Naive thymus-derived CD4-positive, alpha-beta T cell (primary cell): ENCODE measurements around the gene SVIL. TPM values are rescaled to one million over a fixed set of nuclear protein-coding genes. Genes with fewer than 3 reads are reported as not detected.
"Not testable (repeated sequence)": the region's sequence is repeated elsewhere in the genome, so short reads cannot be mapped to it uniquely, and the experiment has no call there.

Source experiments
- ATAC-seq: fragments of 150-1000 bp; cut with Tn5 transposase; 2 replicates; pipeline ENCODE4 v1.10.0; 2021; ENCODE audit warnings: mild to moderate bottlenecking, moderate library complexity
- CTCF ChIA-PET: fragments of 350-600 bp; sonication (Branson Sonifier 250); formaldehyde crosslinking; loops from one replicate; lab custom pipeline; 2021; ENCODE audit warnings: antibody characterized with exemption; lab: Charles Lee
- POLR2A ChIA-PET: fragments of 350-600 bp; sonication (Branson Sonifier 250); formaldehyde crosslinking; loops from one replicate; lab custom pipeline; 2021; ENCODE audit warnings: antibody characterized with exemption, inconsistent platforms; lab: Charles Lee
- DNase-seq, 9 donors: peaks; one replicate each; pipeline versions ENCODE4 v3.0.0 to v3.0.0-alpha.2; 2020 to 2022; ENCODE audit warnings: mixed read lengths in 1 of 9
- H3K27ac ChIP-seq: one replicate; pipeline ENCODE4 v1.7.0; 2013; ENCODE audit warnings: mild to moderate bottlenecking, low read depth, low read length, moderate library complexity
- H3K27me3 ChIP-seq, 2 donors: one replicate each; pipeline ENCODE4 v1.7.0; 2013; ENCODE audit warnings: low read length in 2 of 2, mild to moderate bottlenecking in 2 of 2, moderate library complexity in 2 of 2; ENCODE audit not compliant: control insufficient read depth in 2 of 2, insufficient read depth in 2 of 2
- H3K36me3 ChIP-seq, 3 experiments: 1 replicate in 2 of 3; 2 replicates in 1 of 3; pipeline ENCODE4 v1.7.0; 2013; ENCODE audit warnings: low read length in 3 of 3, mild to moderate bottlenecking in 3 of 3, moderate library complexity in 1 of 3; ENCODE audit not compliant: insufficient read depth in 3 of 3, control insufficient read depth in 2 of 3
- H3K4me1 ChIP-seq, 2 donors: one replicate each; pipeline ENCODE4 v1.7.0; 2013; ENCODE audit warnings: low read length in 2 of 2, mild to moderate bottlenecking in 2 of 2, moderate library complexity in 1 of 2; ENCODE audit not compliant: control insufficient read depth in 2 of 2, insufficient read depth in 2 of 2
- H3K4me3 ChIP-seq: 2 replicates; pipeline ENCODE4 v1.7.0; 2013; ENCODE audit warnings: mild to moderate bottlenecking, low read length
- H3K9me3 ChIP-seq, 3 experiments: 1 replicate in 2 of 3; 2 replicates in 1 of 3; pipeline ENCODE4 v1.7.0; 2013; ENCODE audit warnings: low read length in 3 of 3; ENCODE audit not compliant: control insufficient read depth in 2 of 3
- H3K27ac Mint-ChIP-seq, 9 donors: one replicate each; pipeline ENCODE4 v1.8.0; 2020 to 2022; ENCODE audit warnings: mixed read lengths in 9 of 9, mild to moderate bottlenecking in 8 of 9, moderate library complexity in 5 of 9, inconsistent platforms in 2 of 9
- H3K27me3 Mint-ChIP-seq, 5 donors: one replicate each; pipeline ENCODE4 v1.8.0; 2021 to 2022; ENCODE audit warnings: mixed read lengths in 5 of 5, mild to moderate bottlenecking in 1 of 5
- H3K36me3 Mint-ChIP-seq, 5 donors: one replicate each; pipeline ENCODE4 v1.8.0; 2020 to 2022; ENCODE audit warnings: mixed read lengths in 5 of 5, mild to moderate bottlenecking in 3 of 5, inconsistent platforms in 1 of 5
- H3K4me1 Mint-ChIP-seq, 7 donors: one replicate each; pipeline ENCODE4 v1.8.0; 2020 to 2022; ENCODE audit warnings: mixed read lengths in 7 of 7, mild to moderate bottlenecking in 3 of 7, inconsistent platforms in 1 of 7
- H3K4me3 Mint-ChIP-seq, 10 donors: one replicate each; pipeline ENCODE4 v1.8.0; 2020 to 2022; ENCODE audit warnings: mild to moderate bottlenecking in 10 of 10, mixed read lengths in 10 of 10, moderate library complexity in 6 of 10, inconsistent platforms in 2 of 10
- H3K9me3 Mint-ChIP-seq, 11 donors: one replicate each; pipeline ENCODE4 v1.8.0; 2020 to 2022; ENCODE audit warnings: mixed read lengths in 11 of 11, mild to moderate bottlenecking in 4 of 11, inconsistent platforms in 1 of 11, moderate library complexity in 1 of 11
- intact Hi-C, 2 donors: fragments of 100-400 bp; cut with micrococcal nuclease; formaldehyde crosslinking; loops; one replicate each; pipeline ENCODE4 v1.15.1; 2023
- polyA plus RNA-seq, 2 donors: library from polyadenylated mRNA; unstranded; fragments of 300-500 nt; fragmentation: Illumina TruSeq; gene quantifications; one replicate each; pipeline ENCODE4 v1.2.3, GENCODE V29; 2021
- total RNA-seq, 6 experiments: library from RNA in 5 of 6; stranded (reverse) in 5 of 6; gene quantifications; 1 replicate in 5 of 6; 2 replicates in 1 of 6; pipeline ENCODE4 v1.2.3 and lab custom pipeline; 2021 to 2026

Gene SVIL
- total and polyA plus RNA-seq, 7 experiments from 2014 or later, result 8.7 to 48.9 (median 20.3) TPM

GRCh38 chr10:29496341-29497162, 138.2 kb downstream of the SVIL start:
- no peaks in the 10 kb centered on the region for H3K27me3 Mint-ChIP-seq
- H3K27ac Mint-ChIP-seq, result no peak overlapping the region
- ChIA-PET CTCF (interaction anchor here (0.6 to 1.2 kb wide), 4 partner anchors 10 to 134 kb away, joined by 3 read pairs; no protein-coding TSS in a partner anchor), POLR2A (interaction anchor here (0.5 kb wide), 1 partner anchor 111 kb away, joined by 4 read pairs; no protein-coding TSS in a partner anchor)
- no peaks in the 10 kb centered on the region for H3K4me1 ChIP-seq
- ATAC-seq, result peak; percentile 83
- no peak overlapping the region for H3K4me3 Mint-ChIP-seq
- no peak overlapping the region for H3K27ac ChIP-seq
- peaks cover 0 to 32% (median 11%) of the 10 kb centered on the region in 3 experiments for H3K36me3 ChIP-seq
- peaks cover 0 to 47% (median 25%) of the 10 kb centered on the region in 5 donors for H3K36me3 Mint-ChIP-seq
- no peaks in the 10 kb centered on the region for H3K9me3 Mint-ChIP-seq
- intact Hi-C loops, result loop anchor here (1.0 to 5.0 kb wide), 6 partner anchors 49 to 1191 kb away; no protein-coding TSS in a partner anchor
- H3K4me1 Mint-ChIP-seq, result peaks cover 0 to 5% (median 0%) of the 10 kb centered on the region in 7 donors
- H3K27me3 ChIP-seq, result no peaks in the 10 kb centered on the region
- no peaks in the 10 kb centered on the region for H3K9me3 ChIP-seq
- no peak overlapping the region for H3K4me3 ChIP-seq
- DNase-seq, result peak in 8 of 9 donors; percentile 12 to 77 (median 32)

DNA sequence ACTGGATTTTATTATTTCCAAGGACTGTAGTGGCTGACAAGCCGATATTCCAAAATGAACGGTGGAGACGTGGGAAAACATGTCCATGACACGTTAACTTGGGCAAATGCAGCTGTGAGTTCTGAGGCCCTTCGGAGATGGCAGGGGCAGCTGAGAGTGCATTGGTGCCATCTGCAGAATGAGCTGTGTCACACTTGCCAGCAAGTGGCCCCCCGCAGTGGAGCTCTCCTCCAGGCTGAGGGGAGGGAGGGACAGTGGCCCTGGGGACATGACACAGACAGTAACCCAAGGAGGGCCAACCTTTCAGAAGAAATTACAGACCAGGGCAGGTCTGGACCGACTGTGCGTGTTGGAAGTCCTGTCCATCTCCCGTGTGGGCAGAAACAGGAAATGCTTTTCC, 139.4 kb downstream of the SVIL start:
- DNase-seq (no peak), ATAC-seq (no peak)
- Histone ChIP-seq H3K4me3 (no peak overlapping the region), H3K9me3 (no peaks in the 10 kb centered on the region), H3K4me1 (no peaks in the 10 kb centered on the region), H3K27ac (no peak overlapping the region), H3K36me3 (peaks cover 0 to 44% (median 11%) of the 10 kb centered on the region in 3 experiments), H3K27me3 (no peaks in the 10 kb centered on the region)
- H3K4me1 Mint-ChIP-seq, result peaks cover 0 to 5% (median 0%) of the 10 kb centered on the region in 7 donors
- ChIA-PET POLR2A (no interaction called here), CTCF (interaction anchor here (1.2 kb wide), 1 partner anchor 50 kb away, joined by 3 read pairs; no protein-coding TSS in a partner anchor)
- peaks cover 3 to 53% (median 30%) of the 10 kb centered on the region in 5 donors for H3K36me3 Mint-ChIP-seq
- intact Hi-C loops, result loop anchor here in 1 of 2 donors (5.0 kb wide), 2 partner anchors 48 to 1192 kb away; no protein-coding TSS in a partner anchor
- H3K4me3 Mint-ChIP-seq, result no peak overlapping the region
- H3K9me3 Mint-ChIP-seq, result no peaks in the 10 kb centered on the region
- no peaks in the 10 kb centered on the region for H3K27me3 Mint-ChIP-seq
- H3K27ac Mint-ChIP-seq, result peak overlapping the region in 1 of 9 donors; percentile 58

DNA sequence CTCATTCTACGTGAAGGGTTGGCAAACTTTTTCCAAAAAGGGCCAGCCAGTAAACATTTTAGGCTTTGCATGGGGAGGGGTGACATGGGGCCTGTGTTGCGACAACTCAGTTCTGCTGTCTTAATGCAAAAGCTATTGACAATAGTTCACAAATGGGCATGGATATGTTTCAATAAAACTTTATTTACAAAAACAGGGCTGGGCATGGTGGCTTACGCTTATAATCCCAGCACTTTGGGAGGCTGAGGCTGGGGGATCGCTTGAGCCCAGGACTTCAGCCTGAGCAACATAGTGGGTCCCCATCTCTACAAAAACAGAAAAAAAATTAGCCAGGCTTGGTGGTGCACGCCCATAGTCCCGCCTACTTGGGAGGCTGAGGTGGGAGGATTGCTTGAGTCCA, 141.1 kb downstream of the SVIL start:
- H3K4me3 Mint-ChIP-seq, result no peak overlapping the region
- Histone ChIP-seq H3K27ac (no peak overlapping the region), H3K4me1 (no peaks in the 10 kb centered on the region), H3K4me3 (no peak overlapping the region), H3K36me3 (peaks cover 0 to 59% (median 11%) of the 10 kb centered on the region in 3 experiments), H3K9me3 (no peaks in the 10 kb centered on the region), H3K27me3 (no peaks in the 10 kb centered on the region)
- ChIA-PET POLR2A (no interaction called here), CTCF (no interaction called here)
- peaks cover 0 to 1% (median 0%) of the 10 kb centered on the region in 11 donors for H3K9me3 Mint-ChIP-seq
- no peaks in the 10 kb centered on the region for H3K27me3 Mint-ChIP-seq
- H3K4me1 Mint-ChIP-seq, result peaks cover 0 to 6% (median 0%) of the 10 kb centered on the region in 7 donors
- no peak for ATAC-seq
- DNase-seq, result no peak
- intact Hi-C loops, result no loop called here
- H3K36me3 Mint-ChIP-seq, result peaks cover 4 to 67% (median 32%) of the 10 kb centered on the region in 5 donors
- no peak overlapping the region for H3K27ac Mint-ChIP-seq

DNA sequence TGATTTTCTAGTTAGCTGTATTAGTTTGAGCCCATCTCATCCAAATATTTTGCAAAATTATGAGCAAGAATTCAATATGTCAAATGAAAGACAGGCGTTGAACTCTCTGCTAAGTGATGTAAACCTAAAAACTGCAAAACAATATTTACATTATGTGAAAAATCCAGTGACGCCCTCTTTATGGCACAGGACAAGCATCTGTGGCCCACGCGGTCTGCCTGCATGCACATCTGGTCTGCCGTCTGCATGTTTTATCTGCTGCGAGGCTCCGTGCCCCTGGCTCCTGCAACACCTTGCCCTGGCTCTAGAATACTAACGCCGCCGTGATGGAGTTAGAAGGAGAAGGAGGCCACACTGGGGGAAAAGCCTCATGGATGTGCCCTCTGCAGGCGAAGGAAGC, 142.0 kb downstream of the SVIL start:
- H3K9me3 Mint-ChIP-seq, result peaks cover 0 to 1% (median 0%) of the 10 kb centered on the region in 11 donors
- H3K27ac Mint-ChIP-seq, result no peak overlapping the region
- no peaks in the 10 kb centered on the region for H3K27me3 Mint-ChIP-seq
- Histone ChIP-seq H3K36me3 (peaks cover 0 to 68% (median 11%) of the 10 kb centered on the region in 3 experiments), H3K9me3 (no peaks in the 10 kb centered on the region), H3K27me3 (no peaks in the 10 kb centered on the region), H3K27ac (no peak overlapping the region), H3K4me3 (no peak overlapping the region), H3K4me1 (no peaks in the 10 kb centered on the region)
- intact Hi-C loops, result no loop called here
- ChIA-PET CTCF (no interaction called here), POLR2A (no interaction called here)
- no peak for ATAC-seq
- no peak overlapping the region for H3K4me3 Mint-ChIP-seq
- no peak for DNase-seq
- peaks cover 0 to 10% (median 1%) of the 10 kb centered on the region in 7 donors for H3K4me1 Mint-ChIP-seq
- peaks cover 12 to 76% (median 35%) of the 10 kb centered on the region in 5 donors for H3K36me3 Mint-ChIP-seq

DNA sequence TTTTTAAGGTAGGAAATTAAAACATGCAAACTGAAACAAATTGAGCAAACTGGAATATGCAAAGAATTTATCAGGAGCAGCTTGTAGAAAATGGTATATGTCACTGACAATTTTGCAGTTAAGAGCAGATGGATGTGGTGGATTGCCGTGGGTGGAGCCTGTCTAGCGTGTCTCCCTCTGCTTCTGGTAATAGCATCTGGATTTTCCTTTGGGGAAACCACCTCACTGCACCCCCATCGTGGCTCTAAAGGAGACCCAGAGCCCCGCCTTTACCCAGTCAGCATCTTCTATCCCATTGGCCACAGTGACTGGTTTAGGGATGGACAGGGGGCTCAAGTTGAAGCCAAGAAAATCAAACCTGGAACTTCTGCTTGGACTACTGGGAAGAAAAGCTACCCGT, 142.9 kb downstream of the SVIL start:
- H3K4me3 Mint-ChIP-seq, result no peak overlapping the region
- Histone ChIP-seq H3K36me3 (peaks cover 0 to 71% (median 11%) of the 10 kb centered on the region in 3 experiments), H3K4me1 (no peaks in the 10 kb centered on the region), H3K9me3 (no peaks in the 10 kb centered on the region), H3K27me3 (no peaks in the 10 kb centered on the region), H3K4me3 (no peak overlapping the region), H3K27ac (no peak overlapping the region)
- H3K9me3 Mint-ChIP-seq, result peaks cover 0 to 3% (median 0%) of the 10 kb centered on the region in 11 donors
- peaks cover 0 to 14% (median 7%) of the 10 kb centered on the region in 7 donors for H3K4me1 Mint-ChIP-seq
- no peak for DNase-seq
- H3K27ac Mint-ChIP-seq, result no peak overlapping the region
- peaks cover 17 to 76% (median 32%) of the 10 kb centered on the region in 5 donors for H3K36me3 Mint-ChIP-seq
- POLR2A ChIA-PET, result no interaction called here
- CTCF ChIA-PET, result no interaction called here
- intact Hi-C loops, result no loop called here
- H3K27me3 Mint-ChIP-seq, result no peaks in the 10 kb centered on the region
- ATAC-seq, result no peak

- ATAC-seq, H3K4me3 Mint-ChIP-seq, H3K9me3 ChIP-seq, CTCF ChIA-PET, POLR2A ChIA-PET, H3K27me3 ChIP-seq, H3K4me1 ChIP-seq, H3K27me3 Mint-ChIP-seq, H3K27ac ChIP-seq, intact Hi-C loops, DNase-seq, H3K4me3 ChIP-seq, H3K9me3 Mint-ChIP-seq, H3K27ac Mint-ChIP-seq: not testable (repeated sequence)
- H3K36me3 Mint-ChIP-seq, result peaks cover 19 to 84% (median 33%) of the 10 kb centered on the region in 5 donors
- H3K4me1 Mint-ChIP-seq, result peaks cover 0 to 23% (median 8%) of the 10 kb centered on the region in 7 donors
- peaks cover 0 to 81% (median 12%) of the 10 kb centered on the region in 3 experiments for H3K36me3 ChIP-seq
These were observed 143.9 kb downstream of the SVIL start for GRCh38 chr10:29490781-29491280.
